OCI-LY1 (cell line): ENCODE measurements around the gene BMPR1B.

ENCODE experiments used
- H2AFZ ChIP-seq: fragments of 200-600 bp; sonication (generic), shearing (Covaris generic); 2 replicates; pipeline ENCODE4 v1.6.0; 2014; ENCODE audit warnings: antibody characterized with exemption, mild to moderate bottlenecking, low read length
- H3F3A ChIP-seq: fragments of 200-600 bp; sonication (generic), shearing (Covaris generic); 2 replicates; pipeline ENCODE4 v1.6.0; 2014; ENCODE audit warnings: mild to moderate bottlenecking, antibody characterized with exemption, low read length, moderate library complexity; ENCODE audit not compliant: insufficient read depth
- H3K27ac ChIP-seq: fragments of 200-600 bp; sonication (generic); 2 replicates; pipeline ENCODE4 v1.5.1; 2014; ENCODE audit warnings: low read length, mixed run types, mild to moderate bottlenecking, low read depth; ENCODE audit not compliant: poor library complexity, severe bottlenecking
- H3K27me3 ChIP-seq: fragments of 200-600 bp; sonication (generic); 2 replicates; pipeline ENCODE4 v1.6.0; 2014; ENCODE audit warnings: antibody characterized with exemption, mild to moderate bottlenecking, low read length, moderate library complexity; ENCODE audit not compliant: insufficient read depth
- H3K36me3 ChIP-seq: fragments of 200-600 bp; sonication (generic); 2 replicates; pipeline ENCODE4 v1.6.1; 2014; ENCODE audit warnings: mild to moderate bottlenecking, antibody characterized with exemption, low read length, moderate library complexity, mixed read lengths; ENCODE audit not compliant: insufficient read depth
- H3K4me1 ChIP-seq: fragments of 200-600 bp; sonication (generic); 2 replicates; pipeline ENCODE4 v1.5.1; 2014; ENCODE audit warnings: mild to moderate bottlenecking, low read length, moderate library complexity; ENCODE audit not compliant: insufficient read depth, severe bottlenecking
- H3K4me2 ChIP-seq: fragments of 200-600 bp; sonication (generic), shearing (Covaris generic); 2 replicates; pipeline ENCODE4 v1.6.1; 2014; ENCODE audit warnings: low read length
- H3K4me3 ChIP-seq: fragments of 200-600 bp; sonication (generic); 2 replicates; pipeline ENCODE4 v1.5.1; 2014; ENCODE audit warnings: low read length, low read depth, mild to moderate bottlenecking, mixed read lengths; ENCODE audit not compliant: poor library complexity, severe bottlenecking
- H3K79me2 ChIP-seq: fragments of 200-600 bp; shearing (Covaris generic); 2 replicates; pipeline ENCODE4 v1.6.1; 2016; ENCODE audit warnings: mixed run types, low read length, mixed read lengths; ENCODE audit not compliant: insufficient read depth
- H3K9ac ChIP-seq: fragments of 200-600 bp; sonication (generic), shearing (Covaris generic); 2 replicates; pipeline ENCODE4 v1.6.1; 2014; ENCODE audit warnings: mild to moderate bottlenecking, low read length, mixed read lengths
- H3K9me2 ChIP-seq: fragments of 200-600 bp; sonication (generic), shearing (Covaris generic); 2 replicates; pipeline ENCODE4 v1.6.1; 2014; ENCODE audit warnings: low read depth, mild to moderate bottlenecking, low read length, mixed read lengths
- H3K9me3 ChIP-seq: fragments of 200-600 bp; shearing (Covaris generic); 2 replicates; pipeline ENCODE4 v1.6.1; 2014; ENCODE audit warnings: low read length, mixed read lengths
- H4K20me1 ChIP-seq: fragments of 200-600 bp; sonication (generic), shearing (Covaris generic); 2 replicates; pipeline ENCODE4 v1.6.0; 2016; ENCODE audit warnings: mild to moderate bottlenecking, low read length; ENCODE audit not compliant: insufficient read depth
- CTCF ChIP-seq: fragments of 200-600 bp; sonication (generic), shearing (Covaris generic); IDR thresholded peaks from 2 replicates; pipeline ENCODE4 v1.5.1; 2017; ENCODE audit warnings: mild to moderate bottlenecking, antibody characterized with exemption, low read length, moderate library complexity, mixed read lengths
- EZH2 ChIP-seq: fragments of 200-600 bp; sonication (generic), shearing (Covaris generic); IDR thresholded peaks from 2 replicates; pipeline ENCODE4 v1.8.0; 2017; ENCODE audit warnings: borderline replicate concordance, mixed run types, mild to moderate bottlenecking, antibody characterized with exemption, low read length, moderate library complexity, mixed read lengths

BMPR1B gene

GRCh38 chr4:95013236-95013635 is 255.5 kb downstream of the BMPR1B start:
- Histone ChIP-seq H3K27ac (no peak overlapping the region), H3K4me3 (no peak overlapping the region), H3K9me2 (no peaks in the 10 kb centered on the region), H2AFZ (no peak overlapping the region), H3K9ac (no peak overlapping the region), H3K4me2 (no peak overlapping the region), H3K79me2 (no peaks in the 10 kb centered on the region), H3K27me3 (no peaks in the 10 kb centered on the region), H3F3A (no peaks in the 10 kb centered on the region), H3K4me1 (no peaks in the 10 kb centered on the region), H3K9me3 (no peaks in the 10 kb centered on the region), H3K36me3 (no peaks in the 10 kb centered on the region), H4K20me1 (no peaks in the 10 kb centered on the region)
- no peak for TF ChIP-seq EZH2
- no peak for TF ChIP-seq CTCF

DNA sequence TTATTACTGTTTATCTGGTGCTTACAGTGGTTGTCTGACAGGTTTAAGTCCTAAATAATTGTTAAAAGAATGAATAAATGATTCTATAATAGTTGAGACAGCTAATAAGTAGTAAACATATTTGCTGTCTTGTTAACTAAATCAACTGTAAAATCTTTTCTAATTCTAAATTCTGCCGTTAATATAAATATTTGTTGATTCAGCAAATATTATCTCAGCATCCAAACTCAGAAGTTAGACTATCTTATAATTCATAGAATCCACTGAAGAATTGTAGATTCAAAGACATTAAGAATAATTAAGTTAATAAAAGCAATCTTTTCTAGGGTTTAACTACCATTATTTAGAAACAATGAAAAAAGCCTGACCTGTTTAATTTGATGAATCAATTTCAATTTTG is 256.3 kb downstream of the BMPR1B start:
- Histone ChIP-seq H3K36me3 (no peaks in the 10 kb centered on the region), H4K20me1 (no peaks in the 10 kb centered on the region), H3K4me1 (no peaks in the 10 kb centered on the region), H3K9ac (no peak overlapping the region), H3K4me3 (no peak overlapping the region), H3K4me2 (no peak overlapping the region), H3K27ac (no peak overlapping the region), H2AFZ (no peak overlapping the region), H3K9me3 (no peaks in the 10 kb centered on the region), H3K9me2 (no peaks in the 10 kb centered on the region), H3F3A (no peaks in the 10 kb centered on the region), H3K27me3 (no peaks in the 10 kb centered on the region), H3K79me2 (no peaks in the 10 kb centered on the region)
- TF ChIP-seq EZH2 (no peak), CTCF (no peak)

- Histone ChIP-seq H4K20me1 (no peaks in the 10 kb centered on the region), H3K27ac (no peak overlapping the region), H3K9ac (no peak overlapping the region), H3K79me2 (no peaks in the 10 kb centered on the region), H3F3A (no peaks in the 10 kb centered on the region), H3K36me3 (no peaks in the 10 kb centered on the region), H3K9me3 (no peaks in the 10 kb centered on the region), H3K4me1 (no peaks in the 10 kb centered on the region), H3K4me2 (no peak overlapping the region), H3K9me2 (no peaks in the 10 kb centered on the region), H2AFZ (no peak overlapping the region), H3K4me3 (no peak overlapping the region), H3K27me3 (no peaks in the 10 kb centered on the region)
- TF ChIP-seq EZH2 (no peak), CTCF (no peak)
Measured at GRCh38 chr4:95017305-95018064, 259.7 kb downstream of the BMPR1B start.
